HL-60 (cell line): ENCODE data around the gene OLFML2B.

Experiments
- DNase-seq, 2 experiments: peaks; one replicate each; pipeline ENCODE4 v3.0.0-alpha.2; 2010 to 2020; ENCODE audit warnings: low read depth in 1 of 2, low spot score in 1 of 2
- H3K27ac ChIP-seq: fragments of 250-450 bp; sonication (Bioruptor Pico); replicated peaks from 2 replicates; pipeline ENCODE4 v1.5.1; 2020; ENCODE audit warnings: mild to moderate bottlenecking, moderate library complexity
- H3K27me3 ChIP-seq: fragments of 250-450 bp; sonication (Bioruptor Pico); 2 replicates; pipeline ENCODE4 v1.5.1; 2021; ENCODE audit warnings: mild to moderate bottlenecking, moderate library complexity; ENCODE audit not compliant: insufficient read depth, poor library complexity, severe bottlenecking
- H3K4me3 ChIP-seq: replicated peaks from 2 replicates; pipeline ENCODE4 v1.5.1; 2011; ENCODE audit warnings: mild to moderate bottlenecking, control low read depth, low read length; ENCODE audit not compliant: insufficient read depth
- CTCF ChIP-seq: IDR thresholded peaks from one replicate; pipeline ENCODE4 v1.5.1; 2011; ENCODE audit warnings: low read length, control low read depth, inconsistent platforms; ENCODE audit not compliant: insufficient read depth
- GABPA ChIP-seq: IDR thresholded peaks from 2 replicates; pipeline ENCODE4 v1.6.1; 2012; ENCODE audit warnings: low read depth
- POLR2AphosphoS5 ChIP-seq: IDR thresholded peaks from 2 replicates; pipeline ENCODE4 v1.6.1; 2012; ENCODE audit warnings: low read depth
- REST ChIP-seq: IDR thresholded peaks from 2 replicates; pipeline ENCODE4 v1.6.1; 2012; ENCODE audit warnings: low read depth; ENCODE audit not compliant: insufficient replicate concordance
- SPI1 ChIP-seq: IDR thresholded peaks from 2 replicates; pipeline ENCODE4 v1.6.1; 2012; ENCODE audit warnings: low read depth, mild to moderate bottlenecking, borderline replicate concordance

The OLFML2B gene

GRCh38 chr1:161951646-161952045 is 72.0 kb downstream of the OLFML2B start:
- Histone ChIP-seq H3K27me3 (no peaks in the 10 kb centered on the region), H3K4me3 (no peak overlapping the region), H3K27ac (no peak overlapping the region)
- TF ChIP-seq CTCF = no peak
- TF ChIP-seq REST = no peak
- no peak for TF ChIP-seq GABPA
- no peak for TF ChIP-seq SPI1
- TF ChIP-seq POLR2AphosphoS5 = no peak
- DNase-seq = no peak

GRCh38 chr1:161950377-161950776 is 73.3 kb downstream of the OLFML2B start:
- TF ChIP-seq SPI1 (no peak), GABPA (no peak), REST (no peak), CTCF (no peak), POLR2AphosphoS5 (no peak)
- no peak overlapping the region for H3K4me3 ChIP-seq
- H3K27ac ChIP-seq = no peak overlapping the region
- no peak for DNase-seq
- H3K27me3 ChIP-seq = no peaks in the 10 kb centered on the region

GRCh38 chr1:161949548-161949947 is 74.1 kb downstream of the OLFML2B start:
- H3K27ac ChIP-seq = no peak overlapping the region
- no peak for DNase-seq
- H3K4me3 ChIP-seq = no peak overlapping the region
- no peak for TF ChIP-seq GABPA
- no peak for TF ChIP-seq CTCF
- TF ChIP-seq POLR2AphosphoS5 = no peak
- TF ChIP-seq REST = no peak
- TF ChIP-seq SPI1 = no peak
- no peaks in the 10 kb centered on the region for H3K27me3 ChIP-seq
